Chondrocyte (in vitro differentiated cells): ENCODE data around the gene SLFN12. TPM values are rescaled to one million over a fixed set of nuclear protein-coding genes. Genes with fewer than 3 reads are reported as not detected.

Source experiments
- DNase-seq: peaks from one replicate; pipeline ENCODE4 v3.0.0; 2021; ENCODE audit warnings: mixed read lengths, low spot score
- H3K27ac Mint-ChIP-seq: one replicate; pipeline ENCODE4 v1.8.0; 2021; ENCODE audit warnings: mild to moderate bottlenecking, moderate library complexity, mixed read lengths; ENCODE audit not compliant: unreplicated experiment
- H3K27me3 Mint-ChIP-seq: 2 replicates; pipeline ENCODE4 v1.8.0; 2021; ENCODE audit warnings: low read depth, mixed read lengths
- H3K36me3 Mint-ChIP-seq: 2 replicates; pipeline ENCODE4 v1.8.0; 2021; ENCODE audit warnings: low read depth, mixed read lengths
- H3K4me1 Mint-ChIP-seq: 2 replicates; pipeline ENCODE4 v1.8.0; 2021; ENCODE audit warnings: low read depth, mild to moderate bottlenecking, mixed read lengths
- H3K4me3 Mint-ChIP-seq: one replicate; pipeline ENCODE4 v1.8.0; 2021; ENCODE audit warnings: mild to moderate bottlenecking, moderate library complexity, mixed read lengths; ENCODE audit not compliant: unreplicated experiment
- H3K9me3 Mint-ChIP-seq: 2 replicates; pipeline ENCODE4 v1.8.0; 2021; ENCODE audit warnings: low read depth, mixed read lengths
- CTCF ChIP-seq: fragments of 200-600 bp; sonication (generic); IDR thresholded peaks from 2 replicates; pipeline ENCODE4 v1.5.0; 2021; ENCODE audit warnings: antibody characterized with exemption, mild to moderate bottlenecking, moderate library complexity
- long read RNA-seq: library from polyadenylated mRNA; stranded (forward); transcript quantifications from one replicate; pipeline ENCODE4 v2.0.0, GENCODE V29; 2021
- total RNA-seq: library from RNA; stranded (reverse); gene quantifications from 3 replicates; pipeline ENCODE4 v1.2.1, GENCODE V29; 2021

The SLFN12 gene
- total RNA-seq = 10.5 to 19.2 TPM (median 13.1 TPM) in 3 replicates
- long read RNA-seq, partial matches to known transcripts = 0 of 6 reads
- long read RNA-seq, other reads (novel, unspliced or antisense) = 2 of 6 reads

GRCh38 chr17:35432176-35433074 lies at the start of gene SLFN12:
SLFN12 (minus strand) TSS chr17:35432500; CDS start chr17:35423028, 9,472 bp downstream.
- TF ChIP-seq CTCF = no peak
- H3K4me3 Mint-ChIP-seq = peak within 1 kb of the TSS; percentile 83
- H3K36me3 Mint-ChIP-seq = no peaks in the 10 kb centered on the region
- peaks cover 41% of the 10 kb centered on the region for H3K4me1 Mint-ChIP-seq
- DNase-seq = no peak
- H3K9me3 Mint-ChIP-seq = no peaks in the 10 kb centered on the region
- H3K27me3 Mint-ChIP-seq = no peaks in the 10 kb centered on the region
- H3K27ac Mint-ChIP-seq = peak within 1 kb of the TSS; percentile 95

GRCh38 chr17:35479271-35479670 lies 47.0 kb upstream of the SLFN12 start:
- H3K9me3 Mint-ChIP-seq = no peaks in the 10 kb centered on the region
- no peak for DNase-seq
- H3K4me1 Mint-ChIP-seq = no peaks in the 10 kb centered on the region
- no peak overlapping the region for H3K27ac Mint-ChIP-seq
- no peaks in the 10 kb centered on the region for H3K36me3 Mint-ChIP-seq
- H3K27me3 Mint-ChIP-seq = peaks cover 63% of the 10 kb centered on the region
- no peak for TF ChIP-seq CTCF
- H3K4me3 Mint-ChIP-seq = no peak overlapping the region

- H3K27ac Mint-ChIP-seq = no peak overlapping the region
- H3K9me3 Mint-ChIP-seq = peaks cover 6% of the 10 kb centered on the region
- no peaks in the 10 kb centered on the region for H3K36me3 Mint-ChIP-seq
- peaks cover 64% of the 10 kb centered on the region for H3K27me3 Mint-ChIP-seq
- no peak for TF ChIP-seq CTCF
- H3K4me1 Mint-ChIP-seq = no peaks in the 10 kb centered on the region
- no peak for DNase-seq
- H3K4me3 Mint-ChIP-seq = no peak overlapping the region
Observed at GRCh38 chr17:35477248-35477647, 44.9 kb upstream of the SLFN12 start.

- Mint-ChIP-seq H3K27me3 (peaks cover 70% of the 10 kb centered on the region), H3K4me1 (no peaks in the 10 kb centered on the region), H3K36me3 (no peaks in the 10 kb centered on the region), H3K4me3 (no peak overlapping the region), H3K9me3 (peaks cover 11% of the 10 kb centered on the region), H3K27ac (no peak overlapping the region)
- no peak for DNase-seq
- no peak for TF ChIP-seq CTCF
Observed at GRCh38 chr17:35476283-35476820, 44.1 kb upstream of the SLFN12 start.

- DNase-seq = no peak
- Mint-ChIP-seq H3K36me3 (no peaks in the 10 kb centered on the region), H3K4me3 (no peak overlapping the region), H3K27ac (no peak overlapping the region), H3K27me3 (peaks cover 39% of the 10 kb centered on the region), H3K4me1 (no peaks in the 10 kb centered on the region), H3K9me3 (peaks cover 11% of the 10 kb centered on the region)
- no peak for TF ChIP-seq CTCF
Observed at GRCh38 chr17:35468475-35468874, 36.2 kb upstream of the SLFN12 start.
